Middle frontal gyrus (tissue), 1 donor: ENCODE data around the gene PRKCB.

ENCODE experiments used
- DNase-seq: peaks from one replicate; pipeline ENCODE4 v3.0.0-alpha.2; 2015; ENCODE audit warnings: low spot score; ENCODE audit errors: extremely low spot score

PRKCB gene

GRCh38 chr16:23962001-23962400 is 126.2 kb downstream of the PRKCB start:
- DNase-seq: no peak

- DNase-seq: no peak
Measured at GRCh38 chr16:23964136-23964535, 128.4 kb downstream of the PRKCB start.

DNA sequence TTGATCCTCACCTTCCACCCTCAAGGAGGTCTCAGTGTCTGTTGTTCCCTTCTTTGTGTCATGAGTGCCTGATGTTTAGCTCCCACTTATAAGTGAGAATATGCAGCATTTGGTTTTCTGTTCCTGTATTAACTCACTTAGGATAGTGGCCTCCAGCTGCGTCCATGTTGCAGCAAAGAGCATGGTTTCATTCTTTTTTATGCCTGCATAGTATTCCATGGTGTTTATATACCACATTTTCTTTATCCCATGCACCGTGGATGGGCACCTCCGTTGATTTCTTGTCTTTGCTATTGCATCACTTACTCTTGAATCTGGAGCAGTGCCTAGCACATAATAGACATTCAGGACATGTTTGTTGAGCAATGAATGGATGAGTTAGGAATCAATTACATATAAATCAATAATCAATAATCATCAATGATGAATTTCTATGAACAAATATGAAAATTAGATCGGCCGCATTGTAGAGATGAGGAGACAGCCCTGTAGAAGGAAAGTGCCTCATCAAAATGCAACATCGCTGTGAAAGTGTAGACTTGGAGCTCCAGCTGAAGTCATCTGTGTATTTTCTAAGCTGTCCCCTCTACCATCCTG is 129.5 kb downstream of the PRKCB start:
- DNase-seq: no peak

DNA sequence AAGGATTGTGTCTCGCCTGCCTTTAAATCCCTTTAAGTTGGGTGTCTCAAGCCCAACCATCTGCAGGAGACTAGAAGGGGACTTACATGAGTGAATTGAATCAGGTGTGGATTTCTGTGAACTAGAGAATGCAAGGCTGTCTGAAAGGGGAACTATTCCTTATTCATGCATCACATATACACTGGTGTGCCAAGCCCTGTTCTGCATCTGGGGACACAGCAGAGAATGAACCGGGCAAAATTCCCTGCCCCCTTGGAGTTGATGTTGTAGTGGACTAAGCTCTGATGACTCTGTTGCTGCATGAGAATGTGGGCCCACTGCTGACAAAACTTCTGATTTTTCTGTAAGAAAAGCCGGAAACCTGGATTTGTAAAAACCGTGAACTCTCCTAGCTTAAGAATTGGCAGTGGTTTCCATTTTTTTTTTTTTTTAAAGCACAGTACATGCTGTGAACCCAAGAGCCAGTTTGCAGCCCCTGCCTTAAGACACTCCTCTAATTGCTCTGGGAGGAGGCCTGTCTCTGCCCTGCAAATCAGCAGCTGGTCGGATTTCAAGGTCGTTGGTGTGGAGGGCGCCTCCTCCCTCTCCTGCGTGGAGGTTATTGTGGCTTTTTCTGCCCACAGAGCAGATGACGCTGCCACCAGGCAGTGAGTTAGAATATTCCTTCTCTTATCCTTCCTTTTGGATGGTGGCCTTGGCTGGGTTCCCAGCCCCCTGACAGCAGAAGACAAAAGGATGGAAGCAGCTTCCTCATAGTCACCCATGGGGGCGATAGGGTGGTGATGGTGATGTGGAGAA is 131.0 kb downstream of the PRKCB start:
- DNase-seq: no peak

DNA sequence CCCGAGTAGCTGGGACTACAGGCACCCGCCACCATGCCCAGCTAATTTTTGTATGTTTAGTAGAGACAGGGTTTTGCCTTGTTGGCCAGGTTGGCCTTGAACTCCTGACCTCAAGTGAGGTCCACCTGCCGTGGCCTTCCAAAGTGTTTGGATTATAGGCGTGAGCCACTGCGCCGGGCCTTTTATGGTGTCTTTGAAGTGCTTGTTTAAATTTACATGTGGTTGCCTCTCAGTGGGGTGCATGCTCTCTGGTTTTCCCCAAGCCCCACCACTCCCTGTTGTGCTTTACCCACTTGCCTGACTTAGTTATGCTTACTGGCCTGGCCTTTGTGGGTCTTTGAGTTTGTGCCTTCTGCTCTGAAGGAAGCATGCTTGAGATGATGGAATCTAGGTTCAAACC is 132.0 kb downstream of the PRKCB start:
- DNase-seq: no peak

- DNase-seq: no peak
Measured at GRCh38 chr16:23968176-23968575, 132.4 kb downstream of the PRKCB start.

DNA sequence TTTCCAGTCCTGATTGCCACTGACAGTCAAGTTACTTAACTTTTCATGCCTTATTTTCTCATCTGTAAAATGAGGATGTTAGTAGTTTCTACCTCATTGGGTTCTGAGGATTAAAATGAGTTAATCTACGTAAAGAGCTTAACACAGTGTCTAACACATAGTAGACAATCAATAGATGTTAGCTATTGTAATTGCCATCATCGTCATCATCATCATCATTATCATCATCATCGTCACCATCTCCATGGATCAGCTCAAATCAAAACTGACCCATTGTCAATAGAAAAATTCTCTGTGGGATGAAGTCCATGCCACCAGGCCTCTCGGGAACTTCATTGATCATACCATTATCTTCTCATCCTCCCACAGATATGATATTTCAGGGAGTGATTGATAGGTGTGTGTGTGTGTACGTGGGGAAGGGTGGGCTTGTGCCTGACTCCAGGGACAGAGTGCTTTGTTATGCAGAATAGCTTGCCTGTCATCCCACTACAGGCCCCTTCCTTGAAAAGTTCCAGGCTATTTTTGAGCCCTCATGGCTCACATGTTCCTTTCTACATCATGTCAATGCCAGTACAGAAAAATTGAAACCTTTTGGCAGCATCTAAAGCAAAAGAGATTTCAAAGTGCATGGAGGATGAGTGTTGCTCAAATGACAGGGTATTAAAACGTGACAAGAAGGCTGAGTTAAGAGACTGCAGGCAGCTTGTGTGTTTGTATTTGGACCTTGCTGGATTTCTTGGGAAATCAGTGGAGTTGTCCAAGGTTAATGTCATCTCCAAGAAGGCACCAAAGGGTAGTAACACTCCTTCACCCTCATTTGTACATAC is 133.9 kb downstream of the PRKCB start:
- DNase-seq: no peak

- no peak for DNase-seq
Measured at GRCh38 chr16:23974223-23974622, 138.4 kb downstream of the PRKCB start.

GRCh38 chr16:23975293-23975692 is 139.5 kb downstream of the PRKCB start:
- DNase-seq: no peak

DNA sequence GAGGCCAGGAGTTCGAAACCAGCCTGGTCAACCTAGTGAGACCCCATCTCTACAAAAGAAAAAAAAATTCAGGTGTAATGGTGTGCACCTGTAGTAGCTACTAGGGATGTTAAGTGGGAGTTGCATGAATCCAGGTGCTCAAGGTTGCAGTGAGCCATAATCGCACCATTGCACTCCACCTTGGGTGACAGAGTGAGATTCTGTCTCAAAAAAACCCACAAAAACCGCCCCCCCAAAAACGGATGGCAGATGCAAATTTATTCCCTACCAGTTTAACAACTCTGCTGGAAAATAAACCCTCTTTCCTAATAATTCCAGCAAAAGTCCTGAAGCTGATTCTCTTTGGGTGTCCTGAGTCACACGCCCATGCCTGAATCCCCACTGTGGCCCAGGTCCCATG is 140.3 kb downstream of the PRKCB start:
- no peak for DNase-seq

- DNase-seq: no peak
Measured at GRCh38 chr16:23976524-23976923, 140.7 kb downstream of the PRKCB start.

DNA sequence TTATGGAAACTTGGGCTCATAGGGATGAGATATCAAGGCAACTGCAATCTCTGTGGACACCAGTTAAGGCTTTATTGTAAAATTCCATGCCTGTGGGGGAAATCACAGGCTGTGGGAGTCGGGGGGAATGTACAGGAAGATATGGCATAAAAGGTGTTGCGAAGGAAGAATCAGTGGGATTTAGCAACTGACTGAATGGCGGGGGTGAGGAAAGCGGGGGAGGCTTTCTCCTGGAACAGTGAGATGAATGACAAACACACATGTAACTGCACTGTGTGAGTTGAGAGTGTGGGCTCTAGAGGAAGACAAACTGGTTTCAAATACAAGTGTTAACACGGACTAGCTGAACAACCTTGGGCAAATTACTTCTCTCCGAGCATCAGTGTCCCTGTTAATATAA is 143.7 kb downstream of the PRKCB start:
- no peak for DNase-seq

GRCh38 chr16:23979982-23980381 is 144.2 kb downstream of the PRKCB start:
- no peak for DNase-seq

GRCh38 chr16:23981429-23982399 is 145.9 kb downstream of the PRKCB start:
- no peak for DNase-seq

GRCh38 chr16:23986455-23986854 is 150.7 kb downstream of the PRKCB start:
- DNase-seq: no peak

DNA sequence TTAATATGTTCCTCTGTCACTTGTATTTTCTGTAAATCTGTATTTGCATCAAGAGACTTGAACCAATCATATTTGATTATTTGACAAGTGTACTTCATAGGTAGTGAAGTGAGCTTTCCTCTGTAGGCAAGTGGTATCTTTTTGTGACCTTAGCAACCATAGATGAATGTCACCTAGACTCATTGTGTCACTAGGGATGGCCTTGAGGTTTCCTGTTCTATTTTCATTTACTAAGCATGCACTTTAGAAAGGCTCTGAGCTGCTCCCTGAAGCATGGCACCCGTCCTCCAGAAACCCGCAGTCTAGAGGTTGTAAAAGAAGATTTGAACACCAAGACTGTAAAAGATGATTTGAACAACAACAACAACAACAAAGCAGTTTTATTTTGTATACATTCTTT is 151.7 kb downstream of the PRKCB start:
- no peak for DNase-seq

GRCh38 chr16:23990507-23990906 is 154.7 kb downstream of the PRKCB start:
- no peak for DNase-seq

- DNase-seq: no peak
Measured at GRCh38 chr16:23991066-23991465, 155.3 kb downstream of the PRKCB start.

GRCh38 chr16:23994615-23995014 is 158.8 kb downstream of the PRKCB start:
- no peak for DNase-seq

- no peak for DNase-seq
Measured at GRCh38 chr16:23996258-23996955, 160.6 kb downstream of the PRKCB start.
